HG03521 (cell line): ENCODE results near the gene EWSR1.

ENCODE experiments used
- ATAC-seq: cut with Tn5 transposase; IDR thresholded peaks from one replicate; pipeline ENCODE4 v1.9.1; 2021; ENCODE audit warnings: mild to moderate bottlenecking, moderate library complexity; ENCODE audit not compliant: unreplicated experiment

The EWSR1 gene

DNA sequence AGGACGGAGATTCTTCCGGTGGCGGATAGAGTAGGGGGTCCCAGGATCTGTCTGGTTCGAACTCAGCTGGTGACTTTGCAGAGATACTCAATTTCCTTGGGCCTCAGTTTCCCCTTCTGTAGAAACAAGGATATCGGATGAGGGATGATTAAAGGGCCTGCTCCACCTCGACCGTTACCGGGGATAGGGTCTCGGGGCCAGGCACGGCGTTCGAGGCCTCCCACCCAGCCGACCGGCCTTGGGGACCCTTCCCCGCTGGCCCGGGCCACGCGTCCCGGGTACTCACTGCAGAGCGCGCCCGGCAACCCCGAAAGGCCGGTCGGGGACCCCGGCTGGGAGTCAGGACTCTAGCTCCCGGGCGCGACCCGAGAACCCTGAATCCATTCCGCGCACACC is 608 bp upstream of the EWSR1 start:
- no peak for ATAC-seq

DNA sequence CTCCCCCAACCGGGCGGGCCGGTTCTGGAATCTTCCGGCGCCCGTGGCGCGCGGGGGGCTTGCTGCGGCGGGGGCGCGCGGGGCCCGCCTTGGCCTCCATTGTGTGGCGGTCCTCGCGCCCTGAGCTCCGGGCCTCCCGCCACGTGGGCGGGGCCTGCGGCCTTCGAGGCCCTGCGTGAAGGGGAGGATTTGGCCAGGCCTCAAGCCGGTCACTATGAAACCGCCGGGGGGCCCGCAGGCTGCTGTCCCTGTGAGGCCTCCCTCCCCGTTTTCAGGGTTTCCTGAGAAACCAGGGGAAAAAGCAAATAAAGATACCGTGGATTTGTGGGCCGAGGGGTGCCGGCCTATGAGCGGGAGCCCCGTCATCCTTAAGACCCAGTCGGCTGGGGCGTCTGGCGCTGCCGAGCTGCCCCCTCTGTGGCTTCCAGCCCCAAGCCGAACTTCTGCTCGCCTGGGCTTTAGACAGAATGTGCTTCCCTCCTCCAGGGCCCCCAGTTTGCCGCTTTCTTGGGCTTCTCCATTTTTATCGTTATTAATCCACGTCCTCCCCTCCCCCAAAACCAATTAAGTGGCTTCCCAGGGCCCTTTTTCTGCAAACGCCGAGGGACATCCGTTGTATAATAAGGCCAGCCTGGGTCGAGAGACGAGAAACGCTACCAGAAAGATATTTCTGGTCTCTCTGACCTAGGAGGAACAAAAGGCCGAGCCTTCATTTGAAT is 602 bp downstream of the EWSR1 start:
- peak; percentile 19 for ATAC-seq

DNA sequence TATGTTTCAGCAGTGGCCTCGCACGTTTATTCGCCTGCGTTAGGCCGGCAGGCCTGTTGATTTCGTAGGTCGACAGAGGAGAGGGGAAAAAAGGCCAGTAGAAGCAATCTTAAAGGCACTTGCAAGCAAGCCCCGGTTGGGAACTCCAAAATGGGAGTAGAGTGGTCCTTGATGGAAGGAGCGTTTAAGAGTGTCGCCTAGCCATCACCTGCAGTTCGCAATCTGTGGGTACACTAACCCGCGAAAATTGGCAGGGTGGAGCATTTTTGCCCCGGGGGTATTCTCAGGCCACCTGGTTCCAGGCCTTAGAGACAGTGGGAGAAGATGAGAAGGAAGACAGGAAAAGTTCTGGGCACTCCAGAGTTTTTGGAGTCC is 1.1 kb downstream of the EWSR1 start:
- ATAC-seq = no peak

DNA sequence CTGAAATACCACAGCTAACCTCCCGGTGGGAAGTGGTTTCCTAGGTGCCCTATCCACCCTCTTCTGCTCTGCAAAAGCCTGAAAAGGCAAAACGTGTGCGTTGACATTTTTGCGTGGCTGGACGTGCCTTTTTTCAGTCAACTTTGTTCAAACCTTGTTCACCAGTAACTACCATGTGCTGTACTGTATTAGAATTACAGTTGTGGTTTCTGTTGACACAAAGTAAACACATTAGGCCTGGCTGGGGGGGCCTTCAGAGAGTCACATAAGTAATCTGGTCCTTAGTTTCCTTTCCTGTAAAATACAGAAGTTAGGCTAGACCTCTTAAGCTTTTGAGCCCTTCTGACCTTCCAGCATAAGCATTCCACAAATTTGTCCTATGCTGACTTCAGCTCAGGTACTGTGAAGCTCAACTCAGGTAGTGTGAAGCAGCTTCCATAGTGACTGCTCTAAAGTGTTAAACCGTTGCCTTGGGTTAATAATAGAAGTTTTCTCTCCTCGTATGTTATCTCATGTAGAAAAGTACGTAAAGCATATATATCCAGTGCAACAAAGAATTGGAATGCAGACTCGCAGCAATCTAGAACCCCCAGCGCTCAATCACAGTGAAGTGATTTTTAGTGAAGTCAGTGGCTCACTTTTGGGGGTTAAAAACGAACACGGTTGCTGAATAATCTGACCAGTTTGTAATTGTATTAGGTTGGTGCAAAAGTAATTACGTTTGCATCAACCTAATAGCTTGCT is 1.8 kb downstream of the EWSR1 start:
- no peak for ATAC-seq

DNA sequence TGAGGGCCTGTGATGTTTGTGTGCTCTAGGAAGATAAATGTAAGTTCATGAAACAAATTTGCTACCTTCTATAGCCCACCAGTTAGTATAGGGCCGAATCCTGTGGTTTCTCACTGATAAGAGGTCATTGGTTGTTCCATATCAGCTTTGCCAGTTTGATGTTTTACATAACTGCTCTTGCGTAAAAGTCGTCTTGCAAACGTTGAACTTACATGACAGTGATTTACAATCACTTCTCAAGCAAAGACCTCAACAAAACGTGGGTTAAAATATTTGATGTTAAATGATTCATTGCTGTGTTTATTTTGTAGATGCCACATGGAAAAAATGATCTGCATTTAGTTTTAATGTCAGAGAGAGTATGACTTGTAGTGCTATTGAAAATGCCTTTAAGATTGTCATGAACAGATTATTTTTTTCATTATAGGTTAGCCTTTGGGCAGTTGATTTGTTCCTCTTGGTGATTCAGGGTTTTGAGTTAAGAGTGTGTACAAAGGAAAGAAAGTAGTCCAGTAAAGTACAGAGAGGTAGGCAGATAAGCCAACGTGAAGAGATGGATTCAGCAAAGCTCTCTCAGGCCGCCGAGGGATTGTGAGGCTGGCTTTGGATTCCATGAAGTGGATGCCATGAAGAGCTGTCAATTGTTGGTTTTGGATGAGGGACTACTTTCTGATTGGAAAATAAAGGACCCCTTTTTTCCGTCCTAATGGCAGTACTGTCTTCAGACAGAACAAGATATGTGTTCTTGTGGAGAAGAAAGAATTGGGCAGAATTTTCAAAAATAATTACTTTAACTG is 2.6 kb downstream of the EWSR1 start:
- no peak for ATAC-seq

DNA sequence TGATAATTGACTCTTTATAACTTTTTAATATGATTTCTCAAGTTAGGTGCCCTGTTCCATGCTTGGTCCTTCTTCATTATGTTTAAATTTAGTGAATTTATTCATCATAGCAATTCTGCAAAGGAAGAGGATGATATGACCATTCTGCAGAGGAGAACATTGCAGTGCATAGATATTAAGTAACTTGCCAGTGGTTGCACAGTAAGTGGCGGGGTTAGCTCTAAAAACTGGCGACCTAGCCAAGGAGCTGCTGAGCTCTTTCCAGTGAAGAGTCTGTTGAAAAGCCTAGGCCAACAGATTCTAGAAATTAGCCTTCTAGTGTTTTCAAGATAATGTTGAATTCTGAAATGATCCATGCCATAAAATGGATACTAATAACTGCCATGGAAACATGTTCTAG is 4.6 kb downstream of the EWSR1 start:
- ATAC-seq = no peak

DNA sequence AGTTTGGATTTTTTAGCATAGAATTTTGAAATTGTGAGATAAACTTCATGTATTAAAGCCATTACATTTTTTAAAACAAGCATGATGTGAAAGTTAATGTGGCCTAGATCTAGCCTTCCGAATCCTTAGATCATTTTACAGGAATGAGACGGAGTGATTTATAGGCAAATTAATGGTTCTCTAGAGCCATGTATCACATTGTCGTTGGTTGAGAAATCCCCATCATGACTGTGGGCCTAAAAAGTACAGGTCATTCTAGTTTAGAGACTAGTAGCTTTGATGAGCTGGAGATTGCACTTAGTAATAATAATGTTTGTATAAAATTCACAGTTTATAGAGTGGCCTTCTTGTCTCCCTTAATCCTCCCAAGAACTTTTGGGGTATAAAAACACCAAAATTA is 7.1 kb downstream of the EWSR1 start:
- no peak for ATAC-seq

DNA sequence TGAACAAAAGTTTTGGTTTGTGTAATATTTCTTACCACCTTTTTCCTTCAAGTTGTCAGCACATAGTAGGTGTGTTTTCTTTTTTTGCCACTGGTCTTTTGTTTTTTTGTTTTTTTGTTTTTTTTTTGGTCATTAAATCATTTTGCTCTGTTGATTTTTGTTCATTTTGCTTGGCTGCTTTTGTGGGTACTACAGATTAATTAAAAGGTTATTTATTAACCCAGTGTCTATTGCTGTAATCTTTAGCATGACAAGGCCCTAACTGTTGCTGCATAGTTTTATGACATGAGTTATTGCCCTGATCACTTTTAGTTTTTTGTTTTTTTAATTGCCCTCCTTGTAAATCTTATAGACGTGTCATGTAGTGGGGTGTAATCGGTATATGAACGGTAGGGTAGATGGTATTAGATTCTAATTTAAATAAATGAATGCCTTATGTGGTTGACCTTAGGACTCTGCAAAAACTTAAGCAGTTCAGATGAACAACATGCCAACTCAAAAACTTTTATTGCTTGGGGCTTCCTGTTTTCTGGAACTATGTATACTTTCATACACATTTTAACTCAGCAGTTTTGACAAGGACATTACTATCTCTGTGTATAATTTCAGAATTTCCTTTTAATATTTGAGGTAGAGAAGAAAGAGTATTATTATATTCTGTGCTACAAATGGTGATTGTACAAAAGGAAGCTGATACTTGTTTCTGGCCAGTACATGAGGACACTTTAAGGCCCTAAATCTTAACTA is 7.9 kb downstream of the EWSR1 start:
- no peak for ATAC-seq

DNA sequence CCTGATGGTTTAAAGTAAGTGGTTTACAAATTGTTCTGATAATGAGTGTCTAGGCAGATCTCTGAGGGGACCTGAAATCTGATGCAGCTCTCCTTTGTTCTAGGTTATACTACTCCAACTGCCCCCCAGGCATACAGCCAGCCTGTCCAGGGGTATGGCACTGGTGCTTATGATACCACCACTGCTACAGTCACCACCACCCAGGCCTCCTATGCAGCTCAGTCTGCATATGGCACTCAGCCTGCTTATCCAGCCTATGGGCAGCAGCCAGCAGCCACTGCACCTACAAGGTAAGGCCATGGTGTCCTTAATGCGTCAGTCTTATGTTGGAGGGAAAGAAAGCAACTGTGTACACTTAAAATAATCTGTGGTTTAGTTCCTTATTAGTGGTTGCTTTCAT is 9.9 kb downstream of the EWSR1 start:
- ATAC-seq = no peak

DNA sequence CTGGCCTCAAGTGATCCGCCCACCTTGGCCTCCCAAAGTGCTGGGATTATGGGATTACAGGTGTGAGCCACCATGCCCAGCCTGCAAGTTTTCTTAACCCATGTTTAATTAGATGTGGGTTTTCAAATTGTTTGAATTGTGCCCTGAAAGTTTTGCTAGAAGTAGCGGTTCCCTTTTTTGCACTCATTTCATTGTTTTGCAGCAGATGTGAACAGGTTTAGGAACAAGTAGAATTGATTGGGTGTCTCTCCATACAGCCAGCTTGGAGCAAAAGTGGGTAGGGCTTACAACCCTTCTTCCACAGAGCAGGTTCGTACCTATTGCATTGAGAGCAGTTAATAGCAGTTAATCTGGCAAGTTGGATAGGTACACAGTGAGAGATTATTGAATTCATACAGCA is 16.1 kb downstream of the EWSR1 start:
- ATAC-seq = no peak

DNA sequence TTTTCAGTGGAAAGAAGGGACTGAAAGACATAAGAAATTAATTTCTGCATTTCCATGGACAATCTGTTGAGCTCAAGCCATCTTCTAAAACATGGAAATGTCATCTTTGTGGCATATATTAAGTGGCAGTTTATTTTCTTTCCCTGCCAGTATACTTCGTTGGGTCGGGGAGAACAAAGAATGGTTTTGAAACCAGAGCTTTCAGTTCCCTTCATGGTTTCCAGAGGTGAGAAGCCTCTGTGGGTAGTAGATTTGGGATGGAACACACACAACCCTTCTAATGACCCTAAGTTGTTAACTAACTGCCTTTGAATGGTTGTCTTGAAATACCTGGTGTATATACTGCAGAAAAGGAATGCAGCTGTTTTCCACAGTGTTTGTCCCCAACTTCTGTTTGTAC is 20.8 kb downstream of the EWSR1 start:
- ATAC-seq = no peak

DNA sequence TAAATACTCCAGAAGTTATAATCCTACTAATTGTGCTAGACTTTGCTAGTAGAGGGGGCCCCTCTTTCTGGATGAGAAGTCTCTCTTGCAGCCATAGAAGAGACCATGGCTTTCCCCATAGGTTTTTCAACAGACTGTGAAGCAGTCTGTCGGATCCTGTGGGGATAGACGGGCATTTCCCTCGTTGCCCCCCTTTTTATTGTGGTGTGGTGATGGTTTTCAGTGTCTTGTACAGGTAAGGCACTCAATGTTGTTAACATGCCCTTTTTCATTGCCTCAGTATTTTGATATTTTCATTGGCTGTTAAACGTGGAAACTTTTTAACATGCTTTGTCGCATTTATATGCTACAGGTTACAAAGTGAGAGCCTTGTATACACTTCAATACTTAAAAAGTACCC is 22.0 kb downstream of the EWSR1 start:
- no peak for ATAC-seq

DNA sequence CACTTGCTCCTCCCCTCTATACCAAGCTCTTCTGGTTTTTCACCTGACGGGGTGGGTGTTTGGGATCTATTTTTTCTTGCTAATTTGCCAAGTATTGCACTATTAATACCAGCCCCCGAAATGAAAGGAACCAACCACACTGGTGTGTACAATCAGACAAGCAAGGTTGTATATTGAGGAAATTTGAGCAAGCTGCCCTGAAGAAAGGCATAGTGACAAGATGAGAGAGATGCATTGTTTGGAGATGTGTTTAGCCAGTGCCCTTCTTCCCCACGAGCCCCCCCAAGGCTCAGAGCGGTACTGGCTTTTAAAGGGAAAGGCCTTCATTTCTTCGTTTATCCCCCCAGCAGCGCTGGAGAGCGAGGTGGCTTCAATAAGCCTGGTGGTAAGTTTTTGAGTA is 23.1 kb downstream of the EWSR1 start:
- ATAC-seq = no peak

DNA sequence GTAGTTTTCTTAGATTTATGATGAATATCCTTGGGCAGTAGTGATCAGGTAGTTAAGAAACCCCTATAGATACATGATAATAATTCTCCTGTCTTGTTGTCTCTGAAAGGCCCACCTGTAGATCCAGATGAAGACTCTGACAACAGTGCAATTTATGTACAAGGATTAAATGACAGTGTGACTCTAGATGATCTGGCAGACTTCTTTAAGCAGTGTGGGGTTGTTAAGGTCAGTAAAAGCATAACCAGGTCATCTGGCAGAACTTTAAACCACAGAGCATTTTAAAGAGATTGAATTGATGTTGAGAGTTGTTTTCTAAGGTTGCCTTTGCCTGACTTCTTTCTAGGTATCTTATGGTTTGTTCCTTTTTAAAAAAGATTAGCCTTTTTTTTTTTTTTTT is 24.3 kb downstream of the EWSR1 start:
- ATAC-seq = no peak

DNA sequence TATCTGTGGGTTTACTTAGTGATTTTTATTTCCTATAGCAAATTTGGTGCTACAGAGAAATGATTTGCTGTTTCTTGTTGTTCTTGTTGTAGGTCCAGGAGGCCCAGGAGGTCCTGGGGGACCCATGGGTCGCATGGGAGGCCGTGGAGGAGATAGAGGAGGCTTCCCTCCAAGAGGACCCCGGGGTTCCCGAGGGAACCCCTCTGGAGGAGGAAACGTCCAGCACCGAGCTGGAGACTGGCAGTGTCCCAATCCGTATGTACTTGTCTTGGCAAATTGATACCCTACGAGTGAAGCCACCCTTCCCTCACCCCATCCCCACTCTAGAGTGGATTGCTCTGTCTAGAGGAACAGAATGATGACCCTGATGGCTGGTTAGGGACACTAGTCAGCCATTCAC is 30.6 kb downstream of the EWSR1 start:
- ATAC-seq = no peak

DNA sequence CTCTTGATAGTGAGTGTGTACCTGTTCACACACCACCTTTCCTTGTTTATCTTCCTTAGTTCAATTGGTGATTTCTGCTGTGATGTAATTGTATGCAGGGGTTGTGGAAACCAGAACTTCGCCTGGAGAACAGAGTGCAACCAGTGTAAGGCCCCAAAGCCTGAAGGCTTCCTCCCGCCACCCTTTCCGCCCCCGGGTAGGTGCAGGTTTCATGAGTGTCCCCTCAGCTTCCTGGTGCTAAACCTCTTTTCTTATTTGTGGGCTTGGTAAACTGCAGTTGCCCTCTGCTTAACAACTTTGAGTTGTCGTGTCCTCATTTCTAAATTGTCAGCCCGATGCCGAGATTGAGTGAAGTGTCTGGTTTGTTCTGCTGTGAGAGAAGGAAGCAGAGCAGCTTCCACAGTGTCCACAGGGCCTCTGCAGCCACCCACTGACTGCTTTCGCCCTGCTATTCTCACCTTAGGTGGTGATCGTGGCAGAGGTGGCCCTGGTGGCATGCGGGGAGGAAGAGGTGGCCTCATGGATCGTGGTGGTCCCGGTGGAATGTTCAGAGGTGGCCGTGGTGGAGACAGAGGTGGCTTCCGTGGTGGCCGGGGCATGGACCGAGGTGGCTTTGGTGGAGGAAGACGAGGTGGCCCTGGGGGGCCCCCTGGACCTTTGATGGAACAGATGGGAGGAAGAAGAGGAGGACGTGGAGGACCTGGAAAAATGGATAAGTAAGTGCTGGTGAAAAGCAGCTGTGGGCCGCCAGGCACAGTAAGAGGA is 31.2 kb downstream of the EWSR1 start:
- no peak for ATAC-seq

DNA sequence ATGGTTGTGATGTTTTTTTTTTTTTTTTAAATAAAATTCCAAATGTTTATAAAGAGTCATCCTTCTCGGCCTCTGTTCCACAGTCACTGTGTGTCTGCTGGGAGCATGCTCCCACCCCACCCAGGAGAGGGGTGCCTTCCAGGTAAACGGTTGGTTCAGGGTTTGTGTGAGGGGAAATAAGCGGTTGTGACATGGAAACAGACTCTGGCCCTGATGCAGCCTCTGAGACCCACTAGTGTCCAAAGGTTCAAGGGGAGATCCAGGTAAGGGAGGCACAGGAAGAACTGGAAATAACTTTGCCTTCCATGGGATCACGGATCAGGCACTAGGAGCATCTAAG is 32.4 kb downstream of the EWSR1 start:
- ATAC-seq = no peak

DNA sequence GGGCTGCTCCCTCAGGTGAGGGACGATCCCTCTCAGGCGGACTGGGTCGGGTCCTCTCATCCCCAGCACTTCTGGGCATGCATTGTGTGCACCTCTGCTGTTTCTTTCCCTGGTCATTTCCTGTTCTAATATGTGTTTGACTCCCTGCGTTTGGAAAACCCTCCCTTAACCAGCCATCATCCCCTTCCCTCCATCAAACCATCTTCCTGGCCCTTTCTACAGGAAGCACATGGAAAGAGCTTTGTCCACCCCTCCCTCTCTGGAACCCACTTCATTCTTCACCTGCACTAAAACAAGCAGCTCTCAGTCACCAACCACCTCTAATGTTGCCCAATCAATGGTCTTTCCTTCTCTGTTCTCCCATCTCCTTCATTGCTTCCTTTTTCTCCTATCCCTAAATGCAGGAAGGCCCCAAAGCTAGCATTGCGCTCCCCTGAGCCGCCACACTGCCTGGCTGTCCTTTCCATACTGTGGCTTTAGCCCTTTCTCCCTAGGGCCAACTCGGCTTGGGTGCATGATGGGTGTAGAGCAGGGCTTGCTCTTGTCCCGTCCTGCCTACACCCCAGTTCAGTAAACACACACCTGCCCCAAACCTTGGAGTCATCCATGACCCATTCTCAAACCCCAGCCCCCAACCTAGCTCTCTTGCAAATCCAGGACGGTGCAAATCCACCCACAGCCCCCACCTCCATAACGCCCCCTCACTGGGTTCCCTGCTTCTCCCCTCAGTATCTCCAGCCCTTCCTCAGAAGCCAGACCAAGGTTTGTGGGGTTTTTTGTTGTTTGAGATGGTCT is 32.9 kb downstream of the EWSR1 start:
- no peak for ATAC-seq

DNA sequence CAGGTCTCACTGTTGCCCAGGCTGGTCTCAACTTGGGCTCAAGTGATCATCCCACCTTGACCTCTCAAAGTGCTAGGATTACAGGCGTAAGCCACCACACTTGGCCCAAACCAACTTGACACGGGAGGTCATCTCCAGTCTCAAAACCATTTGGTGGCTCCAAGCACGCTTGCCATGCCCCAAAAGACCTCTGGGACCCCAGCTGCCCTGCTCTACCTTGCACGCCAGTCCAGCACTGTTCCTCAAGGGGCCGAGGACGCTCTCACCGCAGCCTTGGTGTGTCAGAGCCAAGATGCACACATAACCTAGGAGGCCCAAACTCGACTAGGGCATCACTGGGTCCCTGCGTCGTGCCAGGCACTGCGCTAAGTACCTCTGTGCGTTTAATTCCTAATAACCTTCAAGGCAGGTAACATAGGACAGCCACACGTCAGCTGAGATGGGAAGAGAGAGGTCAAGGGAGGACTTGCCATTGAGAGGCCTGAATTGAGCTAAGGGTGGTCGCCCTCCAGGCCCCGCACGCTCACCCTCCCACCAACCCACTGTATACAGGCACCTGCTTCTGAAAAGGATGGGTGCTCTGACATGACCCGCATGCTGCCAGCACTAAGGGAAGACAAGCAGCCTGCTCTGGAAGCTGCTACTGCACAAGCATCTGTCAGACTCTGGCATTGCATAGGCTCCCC is 33.8 kb downstream of the EWSR1 start:
- no peak for ATAC-seq

DNA sequence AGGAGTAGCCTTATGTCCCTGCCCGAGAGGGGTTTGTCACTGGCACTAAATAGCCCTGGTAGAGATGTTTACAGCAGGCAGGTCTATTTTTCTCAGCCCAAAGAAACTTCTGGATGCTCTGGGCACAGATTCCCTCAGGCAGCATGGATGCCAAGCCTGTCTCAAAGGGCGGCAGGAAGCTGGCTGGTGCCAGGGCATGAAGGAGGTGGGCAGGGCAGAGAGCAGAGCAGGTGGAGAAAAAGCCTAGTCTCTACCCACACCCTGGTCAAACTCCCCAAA is 34.3 kb downstream of the EWSR1 start:
- no peak for ATAC-seq
